VCaP (cell line): Measurements from ENCODE around the gene FOCAD.

ENCODE experiments used
- H3K27ac ChIP-seq: fragments of 450-650 bp; 2 replicates; pipeline ENCODE4 v1.5.1; 2017
- TF ChIP-seq, protein P1 (sequence below): fragments of 450-650 bp; conservative IDR thresholded peaks from 2 replicates; pipeline ENCODE4 v1.5.1; 2017; ENCODE audit warnings: mild to moderate bottlenecking, moderate library complexity

Gene FOCAD

DNA sequence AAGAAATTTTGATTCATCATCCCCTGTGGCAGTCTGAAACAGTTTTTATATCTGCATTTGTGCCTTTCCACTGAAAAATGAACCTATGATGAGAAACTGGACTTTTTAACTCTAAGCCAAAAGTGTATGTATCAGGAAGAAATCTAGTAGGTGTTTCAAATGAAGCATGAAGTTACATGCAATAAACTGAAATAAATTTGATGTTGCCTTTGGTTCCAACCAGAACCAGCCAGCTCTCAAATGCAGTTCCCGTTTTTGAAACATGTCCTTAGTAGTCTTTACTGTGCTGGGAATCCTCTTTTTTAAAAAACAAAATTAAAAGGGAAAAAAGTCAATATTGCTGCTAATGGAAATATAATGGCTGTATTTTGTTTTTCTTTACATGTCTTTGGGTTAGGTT, 303.5 kb downstream of the FOCAD start:
- no peak overlapping the region for H3K27ac ChIP-seq
- TF ChIP-seq, protein P1, sequence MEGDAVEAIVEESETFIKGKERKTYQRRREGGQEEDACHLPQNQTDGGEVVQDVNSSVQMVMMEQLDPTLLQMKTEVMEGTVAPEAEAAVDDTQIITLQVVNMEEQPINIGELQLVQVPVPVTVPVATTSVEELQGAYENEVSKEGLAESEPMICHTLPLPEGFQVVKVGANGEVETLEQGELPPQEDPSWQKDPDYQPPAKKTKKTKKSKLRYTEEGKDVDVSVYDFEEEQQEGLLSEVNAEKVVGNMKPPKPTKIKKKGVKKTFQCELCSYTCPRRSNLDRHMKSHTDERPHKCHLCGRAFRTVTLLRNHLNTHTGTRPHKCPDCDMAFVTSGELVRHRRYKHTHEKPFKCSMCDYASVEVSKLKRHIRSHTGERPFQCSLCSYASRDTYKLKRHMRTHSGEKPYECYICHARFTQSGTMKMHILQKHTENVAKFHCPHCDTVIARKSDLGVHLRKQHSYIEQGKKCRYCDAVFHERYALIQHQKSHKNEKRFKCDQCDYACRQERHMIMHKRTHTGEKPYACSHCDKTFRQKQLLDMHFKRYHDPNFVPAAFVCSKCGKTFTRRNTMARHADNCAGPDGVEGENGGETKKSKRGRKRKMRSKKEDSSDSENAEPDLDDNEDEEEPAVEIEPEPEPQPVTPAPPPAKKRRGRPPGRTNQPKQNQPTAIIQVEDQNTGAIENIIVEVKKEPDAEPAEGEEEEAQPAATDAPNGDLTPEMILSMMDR: no peak

DNA sequence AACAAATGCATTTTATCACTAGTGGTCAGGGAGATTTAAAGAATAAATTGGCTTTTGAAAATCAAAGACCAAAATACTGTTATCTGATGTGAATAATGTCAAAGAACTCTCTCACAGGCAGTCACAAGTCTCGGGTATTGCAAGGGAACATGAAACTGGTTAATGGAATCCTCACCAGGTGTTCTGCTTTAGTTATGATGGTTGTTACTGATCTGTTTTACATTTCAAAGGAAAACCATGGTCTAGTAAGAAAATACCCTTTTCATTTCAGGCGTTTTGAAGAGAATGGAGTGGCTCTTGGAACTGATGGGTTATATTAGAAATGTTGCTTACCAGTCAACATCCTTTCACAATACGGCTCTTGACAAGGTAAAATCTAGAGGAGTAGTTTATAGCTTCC, 304.0 kb downstream of the FOCAD start:
- H3K27ac ChIP-seq: no peak overlapping the region
- TF ChIP-seq, protein P1: no peak

- TF ChIP-seq, protein P1: no peak
These were observed 304.7 kb downstream of the FOCAD start for GRCh38 chr9:20988671-20989315.

DNA sequence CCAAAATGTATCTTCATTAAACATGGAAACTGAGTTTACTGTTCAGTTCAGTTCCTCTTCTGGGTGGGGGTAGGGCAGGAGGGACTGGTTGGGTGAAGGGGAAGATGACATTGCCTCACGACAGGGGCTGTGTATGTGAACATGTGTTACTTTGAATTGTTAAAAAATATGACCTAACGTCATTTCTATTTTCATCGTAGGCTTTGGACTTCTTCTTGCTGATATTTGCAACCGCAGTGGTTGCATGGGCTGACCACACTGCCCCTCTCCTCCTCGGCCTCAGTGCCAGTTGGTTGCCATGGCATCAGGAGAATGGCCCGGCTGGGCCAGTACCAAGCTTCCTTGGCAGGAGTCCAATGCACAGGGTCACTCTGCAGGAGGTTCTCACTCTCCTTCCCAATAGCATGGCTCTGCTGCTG, 305.9 kb downstream of the FOCAD start:
- no peak overlapping the region for H3K27ac ChIP-seq
- TF ChIP-seq, protein P1: no peak

More at GRCh38 chr9:20988671-20989315, 304.7 kb downstream of the FOCAD start:
- H3K27ac ChIP-seq: no peak overlapping the region

GRCh38 chr9:20990867-20991266, 306.8 kb downstream of the FOCAD start:
- H3K27ac ChIP-seq: no peak overlapping the region
- TF ChIP-seq, protein P1: no peak

DNA sequence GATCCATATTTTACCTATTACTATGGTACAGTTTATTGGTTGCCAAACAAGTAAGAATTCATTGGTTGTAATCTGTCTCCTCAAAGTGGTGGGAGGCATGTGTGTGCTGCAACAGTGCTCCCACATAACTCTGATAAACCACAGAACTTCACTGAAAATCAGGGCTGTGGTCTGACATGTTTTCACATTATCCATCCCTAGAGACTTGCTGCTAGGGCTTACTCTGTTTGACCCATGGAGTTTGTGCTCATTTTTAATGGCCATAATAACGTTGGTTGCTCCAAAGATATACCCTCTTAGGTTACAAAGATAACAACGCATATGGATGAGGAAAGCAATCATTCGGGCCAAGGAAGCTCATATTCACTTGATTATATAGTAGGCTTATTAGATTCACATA, 310.4 kb downstream of the FOCAD start:
- H3K27ac ChIP-seq: no peak overlapping the region
- TF ChIP-seq, protein P1: no peak

GRCh38 chr9:20995616-20996015, 311.6 kb downstream of the FOCAD start:
- TF ChIP-seq, protein P1: no peak
- H3K27ac ChIP-seq: no peak overlapping the region
